ENCODE results near the gene MECP2.

- TF ChIP-seq, protein P1, sequence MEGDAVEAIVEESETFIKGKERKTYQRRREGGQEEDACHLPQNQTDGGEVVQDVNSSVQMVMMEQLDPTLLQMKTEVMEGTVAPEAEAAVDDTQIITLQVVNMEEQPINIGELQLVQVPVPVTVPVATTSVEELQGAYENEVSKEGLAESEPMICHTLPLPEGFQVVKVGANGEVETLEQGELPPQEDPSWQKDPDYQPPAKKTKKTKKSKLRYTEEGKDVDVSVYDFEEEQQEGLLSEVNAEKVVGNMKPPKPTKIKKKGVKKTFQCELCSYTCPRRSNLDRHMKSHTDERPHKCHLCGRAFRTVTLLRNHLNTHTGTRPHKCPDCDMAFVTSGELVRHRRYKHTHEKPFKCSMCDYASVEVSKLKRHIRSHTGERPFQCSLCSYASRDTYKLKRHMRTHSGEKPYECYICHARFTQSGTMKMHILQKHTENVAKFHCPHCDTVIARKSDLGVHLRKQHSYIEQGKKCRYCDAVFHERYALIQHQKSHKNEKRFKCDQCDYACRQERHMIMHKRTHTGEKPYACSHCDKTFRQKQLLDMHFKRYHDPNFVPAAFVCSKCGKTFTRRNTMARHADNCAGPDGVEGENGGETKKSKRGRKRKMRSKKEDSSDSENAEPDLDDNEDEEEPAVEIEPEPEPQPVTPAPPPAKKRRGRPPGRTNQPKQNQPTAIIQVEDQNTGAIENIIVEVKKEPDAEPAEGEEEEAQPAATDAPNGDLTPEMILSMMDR (IDR thresholded peaks at IDR 0.05): no peak
- TF ChIP-seq POLR2AphosphoS5 (IDR thresholded peaks at IDR 0.05): no peak
Measured at GRCh38 chrX:153974003-153974725, 123.4 kb downstream of the MECP2 start.

Measured in suprapubic skin (tissue), 3 donors.